HepG2 (cell line): ENCODE results near the gene MED15.

Experiments used
- CREM ChIP-seq, 2 experiments: sonication (generic) in 1 of 2; formaldehyde crosslinking in 1 of 2; IDR thresholded peaks; 2 replicates each; pipeline versions ENCODE4 v1.4.0 to v1.6.1; 2016 to 2020; ENCODE audit warnings: antibody characterized with exemption in 1 of 2, mild to moderate bottlenecking in 1 of 2, missing genetic modification reagents in 1 of 2
- FOXA1 ChIP-seq, 2 experiments: fragments of 450-650 bp in 1 of 2; sonication (generic) in 1 of 2; formaldehyde crosslinking in 1 of 2; IDR thresholded peaks; 2 replicates each; pipeline versions ENCODE4 v1.4.0 to v1.6.1; 2016 to 2020; ENCODE audit warnings: missing genetic modification reagents in 1 of 2
- POLR2A ChIP-seq, 2 experiments: IDR thresholded peaks; 2 replicates each; pipeline ENCODE4 v1.6.1; 2011; ENCODE audit warnings: low read depth in 2 of 2, low read length in 2 of 2, mild to moderate bottlenecking in 1 of 2, moderate library complexity in 1 of 2; ENCODE audit not compliant: insufficient read depth in 1 of 2
- POLR2AphosphoS5 ChIP-seq: IDR thresholded peaks from 2 replicates; pipeline ENCODE4 v1.6.1; 2012; ENCODE audit warnings: low read depth, low read length
- TARDBP ChIP-seq: sonication (generic); formaldehyde crosslinking; IDR thresholded peaks from 2 replicates; pipeline ENCODE4 v1.8.0; 2022; ENCODE audit warnings: mild to moderate bottlenecking, missing genetic modification reagents
- TCF12 ChIP-seq, 2 experiments: fragments of 450-650 bp in 1 of 2; sonication (generic) in 1 of 2; formaldehyde crosslinking in 1 of 2; IDR thresholded peaks; 2 replicates each; pipeline versions ENCODE4 v1.6.1 to v1.8.0; 2017 to 2022; ENCODE audit warnings: antibody characterized with exemption in 1 of 2, mild to moderate bottlenecking in 1 of 2, missing genetic modification reagents in 1 of 2, moderate library complexity in 1 of 2
- ZBTB1 ChIP-seq: sonication (generic); formaldehyde crosslinking; IDR thresholded peaks from 2 replicates; pipeline ENCODE4 v1.4.0; 2020; ENCODE audit warnings: missing genetic modification reagents, borderline replicate concordance
- ZNF296 ChIP-seq: sonication (generic); formaldehyde crosslinking; conservative IDR thresholded peaks from 2 replicates; pipeline ENCODE4 v1.5.0; 2020; ENCODE audit warnings: mild to moderate bottlenecking, missing genetic modification reagents
- ZNF546 ChIP-seq: sonication (generic); formaldehyde crosslinking; conservative IDR thresholded peaks from 2 replicates; pipeline ENCODE4 v1.8.1; 2023; ENCODE audit warnings: mild to moderate bottlenecking, missing genetic modification reagents
- TF ChIP-seq, protein P1 (sequence below): sonication (generic); formaldehyde crosslinking; IDR thresholded peaks from 2 replicates; pipeline ENCODE4 v1.5.0; 2020; ENCODE audit warnings: mild to moderate bottlenecking, missing genetic modification reagents, moderate library complexity
- TF ChIP-seq, protein P2 (sequence below): sonication (generic); formaldehyde crosslinking; IDR thresholded peaks from 2 replicates; pipeline ENCODE4 v1.4.0; 2020; ENCODE audit warnings: missing genetic modification reagents, mild to moderate bottlenecking, borderline replicate concordance

DNA sequence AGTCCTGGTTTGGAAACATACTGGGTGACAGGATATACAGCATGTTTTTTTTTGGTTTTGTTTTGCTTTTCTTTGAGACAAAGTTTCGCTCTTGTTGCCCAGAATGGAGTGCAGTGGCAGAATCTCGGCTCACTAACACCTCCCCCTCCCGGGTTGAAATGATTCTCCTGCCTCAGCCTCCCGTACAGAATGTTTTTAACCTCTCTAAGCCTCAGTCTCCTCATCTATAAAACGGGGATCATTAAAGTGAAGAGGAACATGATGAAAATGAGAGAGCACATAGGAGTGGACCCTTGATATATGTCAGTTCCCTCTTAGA is 41.7 kb upstream of the MED15 start:
- TF ChIP-seq TCF12 (IDR thresholded peaks at IDR 0.05) (no peak), TCF12 (CRISPR knock-in tag; IDR thresholded peaks at IDR 0.05) (no peak), ZNF546 (CRISPR knock-in tag) (no peak), FOXA1 (IDR thresholded peaks at IDR 0.05) (no peak), FOXA1 (CRISPR knock-in tag; IDR thresholded peaks at IDR 0.05) (no peak), POLR2A (IDR thresholded peaks at IDR 0.05; ENCODE audit: insufficient read depth in 1 of 2, low read depth in 2 of 2, low read length in 2 of 2) (no peak), ZBTB1 (CRISPR knock-in tag) (no peak), TARDBP (CRISPR knock-in tag) (no peak), POLR2AphosphoS5 (no peak), CREM (IDR thresholded peaks at IDR 0.05) (no peak), CREM (CRISPR knock-in tag; IDR thresholded peaks at IDR 0.05) (no peak), ZNF296 (no peak)
- TF ChIP-seq, protein P1, sequence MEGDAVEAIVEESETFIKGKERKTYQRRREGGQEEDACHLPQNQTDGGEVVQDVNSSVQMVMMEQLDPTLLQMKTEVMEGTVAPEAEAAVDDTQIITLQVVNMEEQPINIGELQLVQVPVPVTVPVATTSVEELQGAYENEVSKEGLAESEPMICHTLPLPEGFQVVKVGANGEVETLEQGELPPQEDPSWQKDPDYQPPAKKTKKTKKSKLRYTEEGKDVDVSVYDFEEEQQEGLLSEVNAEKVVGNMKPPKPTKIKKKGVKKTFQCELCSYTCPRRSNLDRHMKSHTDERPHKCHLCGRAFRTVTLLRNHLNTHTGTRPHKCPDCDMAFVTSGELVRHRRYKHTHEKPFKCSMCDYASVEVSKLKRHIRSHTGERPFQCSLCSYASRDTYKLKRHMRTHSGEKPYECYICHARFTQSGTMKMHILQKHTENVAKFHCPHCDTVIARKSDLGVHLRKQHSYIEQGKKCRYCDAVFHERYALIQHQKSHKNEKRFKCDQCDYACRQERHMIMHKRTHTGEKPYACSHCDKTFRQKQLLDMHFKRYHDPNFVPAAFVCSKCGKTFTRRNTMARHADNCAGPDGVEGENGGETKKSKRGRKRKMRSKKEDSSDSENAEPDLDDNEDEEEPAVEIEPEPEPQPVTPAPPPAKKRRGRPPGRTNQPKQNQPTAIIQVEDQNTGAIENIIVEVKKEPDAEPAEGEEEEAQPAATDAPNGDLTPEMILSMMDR (CRISPR knock-in tag), result no peak
- TF ChIP-seq, protein P2, sequence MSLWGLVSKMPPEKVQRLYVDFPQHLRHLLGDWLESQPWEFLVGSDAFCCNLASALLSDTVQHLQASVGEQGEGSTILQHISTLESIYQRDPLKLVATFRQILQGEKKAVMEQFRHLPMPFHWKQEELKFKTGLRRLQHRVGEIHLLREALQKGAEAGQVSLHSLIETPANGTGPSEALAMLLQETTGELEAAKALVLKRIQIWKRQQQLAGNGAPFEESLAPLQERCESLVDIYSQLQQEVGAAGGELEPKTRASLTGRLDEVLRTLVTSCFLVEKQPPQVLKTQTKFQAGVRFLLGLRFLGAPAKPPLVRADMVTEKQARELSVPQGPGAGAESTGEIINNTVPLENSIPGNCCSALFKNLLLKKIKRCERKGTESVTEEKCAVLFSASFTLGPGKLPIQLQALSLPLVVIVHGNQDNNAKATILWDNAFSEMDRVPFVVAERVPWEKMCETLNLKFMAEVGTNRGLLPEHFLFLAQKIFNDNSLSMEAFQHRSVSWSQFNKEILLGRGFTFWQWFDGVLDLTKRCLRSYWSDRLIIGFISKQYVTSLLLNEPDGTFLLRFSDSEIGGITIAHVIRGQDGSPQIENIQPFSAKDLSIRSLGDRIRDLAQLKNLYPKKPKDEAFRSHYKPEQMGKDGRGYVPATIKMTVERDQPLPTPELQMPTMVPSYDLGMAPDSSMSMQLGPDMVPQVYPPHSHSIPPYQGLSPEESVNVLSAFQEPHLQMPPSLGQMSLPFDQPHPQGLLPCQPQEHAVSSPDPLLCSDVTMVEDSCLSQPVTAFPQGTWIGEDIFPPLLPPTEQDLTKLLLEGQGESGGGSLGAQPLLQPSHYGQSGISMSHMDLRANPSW (CRISPR knock-in tag), result no peak
